Erythroblast (primary cell): ENCODE measurements around the gene LTC4S.

Experiments used
- DNase-seq, 2 experiments: peaks; one replicate each; lab custom pipeline; 2025; lab: John Stamatoyannopoulos, UW
- GATA1 ChIP-seq: IDR thresholded peaks from 2 replicates; pipeline ENCODE4 v1.6.1; 2011; ENCODE audit warnings: low read depth, mild to moderate bottlenecking, control low read depth, low read length, moderate library complexity
- POLR2A ChIP-seq: IDR thresholded peaks from 2 replicates; pipeline ENCODE4 v1.6.1; 2011; ENCODE audit warnings: mild to moderate bottlenecking, low read length

LTC4S gene

GRCh38 chr5:179817470-179817840 is 23.7 kb downstream of the LTC4S start:
- no peak for DNase-seq
- TF ChIP-seq GATA1, result no peak
- no peak for TF ChIP-seq POLR2A

GRCh38 chr5:179817890-179818745 is 24.3 kb downstream of the LTC4S start:
- DNase-seq, result peak; percentile 26 to 48
- TF ChIP-seq GATA1 (no peak), POLR2A (no peak)

GRCh38 chr5:179818746-179819295 is 25.0 kb downstream of the LTC4S start:
- DNase-seq, result peak; percentile 87 to 89

GRCh38 chr5:179819296-179820126 is 25.7 kb downstream of the LTC4S start:
- DNase-seq, result peak; percentile 65 to 77
- no peak for TF ChIP-seq POLR2A

More at GRCh38 chr5:179818746-179819295, 25.0 kb downstream of the LTC4S start:
- TF ChIP-seq POLR2A, result peak; percentile 19
- TF ChIP-seq GATA1, result no peak

GRCh38 chr5:179820127-179820482 is 26.3 kb downstream of the LTC4S start:
- TF ChIP-seq GATA1 (no peak), POLR2A (no peak)
- peak in 1 of 2 experiments; percentile 59 for DNase-seq

- peak; percentile 87 to 93 for DNase-seq
- TF ChIP-seq GATA1 (no peak), POLR2A (peak; percentile 96)
Measured at GRCh38 chr5:179820483-179821297, 26.9 kb downstream of the LTC4S start, which contains the start of gene SQSTM1. Gene SQSTM1 (plus strand): TSS chr5:179820905. CDS start chr5:179820937, 32 bp downstream.

GRCh38 chr5:179821298-179822058 is 27.7 kb downstream of the LTC4S start:
- TF ChIP-seq GATA1 (no peak), POLR2A (no peak)
- peak; percentile 96 to 97 for DNase-seq

- no peak for DNase-seq
- TF ChIP-seq POLR2A (no peak), GATA1 (no peak)
Measured at GRCh38 chr5:179822059-179822432, 28.3 kb downstream of the LTC4S start.

- no peak for DNase-seq
- TF ChIP-seq GATA1, result no peak
- TF ChIP-seq POLR2A, result no peak
Measured at GRCh38 chr5:179822444-179822990, 28.7 kb downstream of the LTC4S start.

- no peak for TF ChIP-seq GATA1
- no peak for TF ChIP-seq POLR2A
- DNase-seq, result no peak
Measured at GRCh38 chr5:179823937-179824744, 30.4 kb downstream of the LTC4S start.

- DNase-seq, result no peak
- TF ChIP-seq GATA1 (no peak), POLR2A (no peak)
Measured at GRCh38 chr5:179824745-179825112, 30.9 kb downstream of the LTC4S start.
